ENCODE data around the gene RCVRN.

- TF ChIP-seq CTCF (IDR thresholded peaks at IDR 0.05) (no peak), EP300 (IDR thresholded peaks at IDR 0.05; ENCODE audit: borderline replicate concordance in 1 of 2, low read depth in 1 of 2, low read length in 1 of 2) (no peak), POLR2AphosphoS5 (IDR thresholded peaks at IDR 0.05; ENCODE audit: low read depth, low read length) (no peak)
These were observed 26.2 kb upstream of the RCVRN start for GRCh38 chr17:9931144-9931741.
